Measurements from ENCODE around the gene CNNM4.
"Not testable (repeated sequence)": the region's sequence is repeated elsewhere in the genome, so short reads cannot be mapped to it uniquely, and the experiment has no call there.

Gene CNNM4

GRCh38 chr2:96792772-96793749 is 32.4 kb downstream of the CNNM4 start:
- no peak for DNase-seq (ENCODE audit: low read depth, low spot score)

- no peak for DNase-seq (ENCODE audit: low read depth, low spot score)
These were observed 34.4 kb downstream of the CNNM4 start for GRCh38 chr2:96795076-96795475.

- not testable (repeated sequence) for DNase-seq (ENCODE audit: low read depth, low spot score)
These were observed 35.8 kb downstream of the CNNM4 start for GRCh38 chr2:96796497-96796896.

GRCh38 chr2:96797066-96797625 is 36.4 kb downstream of the CNNM4 start:
- no peak for DNase-seq (ENCODE audit: low read depth, low spot score)

- DNase-seq (ENCODE audit: low read depth, low spot score) = no peak
These were observed 38.3 kb downstream of the CNNM4 start for GRCh38 chr2:96798733-96799622.

- DNase-seq (ENCODE audit: low read depth, low spot score) = no peak
These were observed 38.9 kb downstream of the CNNM4 start for GRCh38 chr2:96799623-96799935.

GRCh38 chr2:96800061-96801004 is 39.6 kb downstream of the CNNM4 start:
- no peak for DNase-seq (ENCODE audit: low read depth, low spot score)

- DNase-seq (ENCODE audit: low read depth, low spot score) = no peak
These were observed 40.5 kb downstream of the CNNM4 start for GRCh38 chr2:96801005-96801785.

- no peak for DNase-seq (ENCODE audit: low read depth, low spot score)
These were observed 41.3 kb downstream of the CNNM4 start for GRCh38 chr2:96801786-96802595.

- DNase-seq (ENCODE audit: low read depth, low spot score) = no peak
These were observed 42.0 kb downstream of the CNNM4 start for GRCh38 chr2:96802721-96803120.

GRCh38 chr2:96804986-96805385 is 44.3 kb downstream of the CNNM4 start:
- DNase-seq (ENCODE audit: low read depth, low spot score) = no peak

- DNase-seq (ENCODE audit: low read depth, low spot score) = not testable (repeated sequence)
These were observed 45.2 kb downstream of the CNNM4 start for GRCh38 chr2:96805946-96806345.

GRCh38 chr2:96806468-96807126 is 45.9 kb downstream of the CNNM4 start:
- DNase-seq (ENCODE audit: low read depth, low spot score) = no peak

- no peak for DNase-seq (ENCODE audit: low read depth, low spot score)
These were observed 46.4 kb downstream of the CNNM4 start for GRCh38 chr2:96807127-96807471.

- DNase-seq (ENCODE audit: low read depth, low spot score) = no peak
These were observed 47.6 kb downstream of the CNNM4 start for GRCh38 chr2:96808176-96808837.

GRCh38 chr2:96809216-96809882 is 48.6 kb downstream of the CNNM4 start:
- no peak for DNase-seq (ENCODE audit: low read depth, low spot score)

- no peak for DNase-seq (ENCODE audit: low read depth, low spot score)
These were observed 49.5 kb downstream of the CNNM4 start for GRCh38 chr2:96809951-96810782.

Measured in brain pericyte (primary cell).